ENCODE results near the gene MCRIP2.

DNA sequence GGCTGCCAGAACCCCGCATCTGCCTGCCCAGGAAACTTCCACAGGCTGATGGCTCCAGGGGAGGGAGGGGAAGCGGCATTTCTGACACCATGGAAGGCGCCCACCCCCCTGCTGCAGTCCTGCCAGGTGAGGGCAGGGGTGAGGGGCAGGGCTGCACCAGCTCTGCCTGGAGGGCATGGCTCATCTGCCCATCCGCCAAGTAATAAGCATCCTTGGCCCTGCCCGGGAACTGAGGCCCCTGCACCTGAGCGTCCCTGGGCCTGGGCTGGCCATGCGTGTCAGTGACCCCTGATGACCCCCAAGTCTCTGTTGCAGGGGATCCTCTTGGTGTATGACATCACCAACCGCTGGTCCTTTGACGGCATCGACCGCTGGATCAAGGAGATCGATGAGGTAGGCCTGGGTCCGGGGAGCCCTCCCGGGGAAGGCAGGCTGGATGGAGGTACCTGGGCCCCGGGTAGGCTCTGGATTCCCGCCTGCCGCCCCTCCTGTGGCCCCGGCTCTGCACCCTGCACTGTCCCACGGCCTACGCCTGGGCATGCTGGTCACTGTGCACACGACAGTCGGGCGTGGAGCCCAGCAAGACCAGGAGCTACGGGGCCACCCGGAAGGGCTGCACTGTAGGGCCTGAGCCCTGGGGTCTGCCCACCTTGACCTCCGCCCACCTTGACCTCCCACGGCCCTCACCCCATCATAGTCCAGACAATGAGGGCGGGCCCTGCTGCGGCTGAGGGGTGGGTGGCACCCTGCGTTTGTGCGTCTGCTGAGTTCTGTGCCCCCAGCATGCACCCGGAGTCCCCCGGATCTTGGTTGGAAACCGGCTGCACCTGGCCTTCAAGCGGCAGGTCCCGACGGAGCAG is 16.3 kb upstream of the MCRIP2 start:
- TF ChIP-seq, protein P1, sequence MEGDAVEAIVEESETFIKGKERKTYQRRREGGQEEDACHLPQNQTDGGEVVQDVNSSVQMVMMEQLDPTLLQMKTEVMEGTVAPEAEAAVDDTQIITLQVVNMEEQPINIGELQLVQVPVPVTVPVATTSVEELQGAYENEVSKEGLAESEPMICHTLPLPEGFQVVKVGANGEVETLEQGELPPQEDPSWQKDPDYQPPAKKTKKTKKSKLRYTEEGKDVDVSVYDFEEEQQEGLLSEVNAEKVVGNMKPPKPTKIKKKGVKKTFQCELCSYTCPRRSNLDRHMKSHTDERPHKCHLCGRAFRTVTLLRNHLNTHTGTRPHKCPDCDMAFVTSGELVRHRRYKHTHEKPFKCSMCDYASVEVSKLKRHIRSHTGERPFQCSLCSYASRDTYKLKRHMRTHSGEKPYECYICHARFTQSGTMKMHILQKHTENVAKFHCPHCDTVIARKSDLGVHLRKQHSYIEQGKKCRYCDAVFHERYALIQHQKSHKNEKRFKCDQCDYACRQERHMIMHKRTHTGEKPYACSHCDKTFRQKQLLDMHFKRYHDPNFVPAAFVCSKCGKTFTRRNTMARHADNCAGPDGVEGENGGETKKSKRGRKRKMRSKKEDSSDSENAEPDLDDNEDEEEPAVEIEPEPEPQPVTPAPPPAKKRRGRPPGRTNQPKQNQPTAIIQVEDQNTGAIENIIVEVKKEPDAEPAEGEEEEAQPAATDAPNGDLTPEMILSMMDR (conservative IDR thresholded peaks at IDR 0.05 in 1 of 2, IDR thresholded peaks at IDR 0.05 in 1 of 2; ENCODE audit: extremely low read depth in 1 of 2, insufficient read depth in 1 of 2, low read depth in 1 of 2, low read length in 2 of 2), result no peak
- TF ChIP-seq EZH2 (IDR thresholded peaks at IDR 0.05; ENCODE audit: borderline replicate concordance, low read length), result no peak

Data from mammary epithelial cell (primary cell).